Keratinocyte (primary cell): ENCODE data around the gene WDR27. TPM values are rescaled to one million over a fixed set of nuclear protein-coding genes. Genes with fewer than 3 reads are reported as not detected.

Source experiments
- DNase-seq: peaks from one replicate; pipeline ENCODE4 v3.0.0-alpha.2; 2011; ENCODE audit warnings: low read depth, missing footprints, low spot score
- FAIRE-seq: peaks from 2 replicates; lab custom pipeline; 2011; peaks lifted over from hg19 to GRCh38; lab: Jason Lieb, UNC
- H2AFZ ChIP-seq: 2 replicates; pipeline ENCODE4 v1.6.0; 2012; ENCODE audit warnings: low read length, control low read depth, inconsistent platforms; ENCODE audit not compliant: control insufficient read depth
- H3K27ac ChIP-seq: 2 replicates; pipeline ENCODE4 v1.5.1; 2011; ENCODE audit warnings: low read length; ENCODE audit not compliant: control insufficient read depth, insufficient read depth
- H3K27me3 ChIP-seq: 3 replicates; pipeline ENCODE4 v1.6.0; 2011; ENCODE audit warnings: low read length; ENCODE audit not compliant: control insufficient read depth, insufficient read depth; ENCODE audit errors: extremely low read depth
- H3K36me3 ChIP-seq, 2 experiments: 2 replicates in 1 of 2; 3 replicates in 1 of 2; pipeline ENCODE4 v1.5.1; 2011; ENCODE audit warnings: low read length in 2 of 2, mild to moderate bottlenecking in 1 of 2; ENCODE audit not compliant: control insufficient read depth in 2 of 2, insufficient read depth in 2 of 2; ENCODE audit errors: extremely low read depth in 1 of 2
- H3K4me1 ChIP-seq: 3 replicates; pipeline ENCODE4 v1.5.1; 2011; ENCODE audit warnings: low read length; ENCODE audit not compliant: control insufficient read depth, insufficient read depth; ENCODE audit errors: extremely low read depth
- H3K4me2 ChIP-seq: 3 replicates; pipeline ENCODE4 v1.6.0; 2011; ENCODE audit warnings: low read depth, low read length; ENCODE audit not compliant: control insufficient read depth, insufficient read depth; ENCODE audit errors: extremely low read depth
- H3K4me3 ChIP-seq, 3 experiments: fragments of 200-600 bp in 1 of 3; sonication (generic) in 1 of 3; 2 replicates in 2 of 3; 3 replicates in 1 of 3; pipeline ENCODE4 v1.5.1; 2011 to 2016; ENCODE audit warnings: low read length in 3 of 3, mild to moderate bottlenecking in 3 of 3, control low read depth in 2 of 3, inconsistent platforms in 1 of 3, low read depth in 1 of 3, mixed read lengths in 1 of 3, mixed run types in 1 of 3, moderate library complexity in 1 of 3; ENCODE audit not compliant: control insufficient read depth in 2 of 3, insufficient read depth in 2 of 3; ENCODE audit errors: extremely low read depth in 1 of 3
- H3K79me2 ChIP-seq: 2 replicates; pipeline ENCODE4 v1.6.0; 2012; ENCODE audit warnings: low read length; ENCODE audit not compliant: control insufficient read depth, insufficient read depth
- H3K9ac ChIP-seq: 3 replicates; pipeline ENCODE4 v1.6.0; 2011; ENCODE audit warnings: low read length; ENCODE audit not compliant: control insufficient read depth, insufficient read depth; ENCODE audit errors: extremely low read depth
- H3K9me1 ChIP-seq: 3 replicates; pipeline ENCODE4 v1.6.0; 2011; ENCODE audit warnings: low read length; ENCODE audit not compliant: control insufficient read depth, insufficient read depth; ENCODE audit errors: extremely low read depth
- H3K9me3 ChIP-seq: 2 replicates; pipeline ENCODE4 v1.5.1; 2012; ENCODE audit warnings: low read depth, low read length; ENCODE audit not compliant: control insufficient read depth
- H4K20me1 ChIP-seq: 3 replicates; pipeline ENCODE4 v1.6.0; 2011; ENCODE audit warnings: low read length; ENCODE audit not compliant: control insufficient read depth, insufficient read depth; ENCODE audit errors: extremely low read depth
- CTCF ChIP-seq, 3 experiments: IDR thresholded peaks in 1 of 3; conservative IDR thresholded peaks in 1 of 3; optimal IDR thresholded peaks in 1 of 3; 2 replicates in 2 of 3; 3 replicates in 1 of 3; pipeline versions ENCODE3 to v1.5.1; 2011; ENCODE audit warnings: low read length in 3 of 3, mild to moderate bottlenecking in 3 of 3, moderate library complexity in 2 of 3, control low read depth in 1 of 3, inconsistent platforms in 1 of 3; ENCODE audit not compliant: insufficient read depth in 2 of 3; ENCODE audit errors: extremely low read depth in 1 of 3
- EZH2 ChIP-seq: IDR thresholded peaks from one replicate; pipeline ENCODE4 v1.6.1; 2012; ENCODE audit warnings: inconsistent platforms, mild to moderate bottlenecking, low read length, moderate library complexity
- dilution Hi-C: fragments of 300-500 bp; cut with MboI; formaldehyde crosslinking; loops from one replicate; pipeline ENCODE4 v1.7.0; 2020; ENCODE audit warnings: low sequenced_read_pairs; ENCODE audit not compliant: extremely low pct_ligation_motif_present
- polyA plus RNA-seq, 5 experiments: library from polyadenylated mRNA; depleted of rRNA in 3 of 5; stranded (reverse) in 3 of 5; stranded (forward) in 1 of 5; unstranded in 1 of 5; fragments of >200 nt; gene quantifications; 1 replicate in 1 of 5; 2 replicates in 3 of 5; 3 replicates in 1 of 5; pipeline versions ENCODE4 v1.2.1 to v1.2.3, GENCODE V29; 2011 to 2012; ENCODE audit warnings: missing spikeins in 2 of 5, low read depth in 1 of 5, low replicate concordance in 1 of 5

WDR27 gene
- polyA plus RNA-seq, 1 donor (not counting 4 experiments of a cell fraction or from before 2014, with no cell fraction given): 17.8 TPM

GRCh38 chr6:169632841-169633240 is 69.0 kb downstream of the WDR27 start:
- Histone ChIP-seq H3K9me3 (no peaks in the 10 kb centered on the region), H2AFZ (no peak overlapping the region), H3K4me2 (no peak overlapping the region), H3K9me1 (no peaks in the 10 kb centered on the region), H3K4me1 (no peaks in the 10 kb centered on the region), H3K36me3 (peaks cover 0 to 6% of the 10 kb centered on the region in 2 experiments), H3K27ac (no peak overlapping the region), H3K79me2 (no peaks in the 10 kb centered on the region), H4K20me1 (no peaks in the 10 kb centered on the region), H3K4me3 (no peak overlapping the region), H3K27me3 (no peaks in the 10 kb centered on the region), H3K9ac (no peak overlapping the region)
- no peak for DNase-seq
- FAIRE-seq: no peak
- dilution Hi-C loops: no loop called here
- no peak for TF ChIP-seq EZH2
- no peak for TF ChIP-seq CTCF (optimal IDR thresholded peaks at IDR 0.05 in 1 of 3, IDR thresholded peaks at IDR 0.05 in 1 of 3, conservative IDR thresholded peaks at IDR 0.05 in 1 of 3; ENCODE audit: extremely low read depth in 1 of 3, insufficient read depth in 2 of 3, low read length in 3 of 3)

- Histone ChIP-seq H3K79me2 (no peaks in the 10 kb centered on the region), H3K9me1 (no peaks in the 10 kb centered on the region), H3K4me3 (no peak overlapping the region), H3K4me2 (no peak overlapping the region), H3K36me3 (peaks cover 0 to 14% of the 10 kb centered on the region in 2 experiments), H4K20me1 (no peaks in the 10 kb centered on the region), H3K27me3 (no peaks in the 10 kb centered on the region), H3K27ac (no peak overlapping the region), H3K4me1 (no peaks in the 10 kb centered on the region), H3K9ac (no peak overlapping the region), H2AFZ (no peak overlapping the region), H3K9me3 (no peaks in the 10 kb centered on the region)
- dilution Hi-C loops: no loop called here
- no peak for TF ChIP-seq EZH2
- TF ChIP-seq CTCF (optimal IDR thresholded peaks at IDR 0.05 in 1 of 3, IDR thresholded peaks at IDR 0.05 in 1 of 3, conservative IDR thresholded peaks at IDR 0.05 in 1 of 3; ENCODE audit: extremely low read depth in 1 of 3, insufficient read depth in 2 of 3, low read length in 3 of 3): no peak
- DNase-seq: no peak
- no peak for FAIRE-seq
Measured at GRCh38 chr6:169629256-169629655, 72.6 kb downstream of the WDR27 start.
